ENCODE measurements around the gene NFKBIL1. TPM values are rescaled to one million over a fixed set of nuclear protein-coding genes. Genes with fewer than 3 reads are reported as not detected.

NFKBIL1 gene
- total and polyA plus RNA-seq, 4 experiments from 2014 or later = 5.7 to 13.3 (median 8.6) TPM

DNA sequence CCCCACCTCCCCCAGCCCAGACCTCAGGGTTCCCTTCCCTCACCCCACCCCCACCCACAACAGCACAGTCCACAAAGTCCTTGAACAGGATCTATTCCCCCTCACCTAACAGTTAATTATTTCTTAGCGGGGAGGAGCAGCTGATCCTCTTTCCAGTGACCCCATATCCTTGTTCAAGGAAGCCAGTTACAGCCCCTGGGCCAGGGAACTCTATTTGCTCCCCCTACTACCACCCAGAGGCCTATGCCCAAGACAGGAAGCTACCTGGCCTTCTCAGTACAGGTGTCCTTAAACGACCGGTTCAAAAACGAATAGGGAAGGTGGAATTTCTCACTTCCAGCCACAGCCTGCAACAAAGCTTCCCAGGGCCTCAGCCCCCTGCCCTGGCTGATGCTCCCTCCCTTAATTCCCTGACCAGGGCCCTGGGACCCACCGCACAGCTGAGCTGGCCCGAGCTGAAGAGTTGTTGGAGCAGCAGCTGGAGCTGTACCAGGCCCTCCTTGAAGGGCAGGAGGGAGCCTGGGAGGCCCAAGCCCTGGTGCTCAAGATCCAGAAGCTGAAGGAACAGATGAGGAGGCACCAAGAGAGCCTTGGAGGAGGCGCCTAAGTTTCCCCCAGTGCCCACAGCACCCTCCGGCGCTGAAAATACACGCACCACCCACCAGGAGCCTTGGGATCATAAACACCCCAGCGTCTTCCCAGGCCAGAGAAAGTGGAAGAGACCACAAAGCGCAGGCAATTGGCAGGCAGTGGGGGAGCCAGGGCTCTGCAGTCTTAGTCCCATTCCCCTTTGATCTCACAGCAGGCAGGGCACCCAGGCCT lies 17.9 kb upstream of the NFKBIL1 start:
- no peak overlapping the region for H3K4me3 Mint-ChIP-seq
- H3K27me3 ChIP-seq (ENCODE audit: insufficient read depth, low read length) = no peaks in the 10 kb centered on the region
- DNase-seq = no peak
- no peaks in the 10 kb centered on the region for H3K9me3 Mint-ChIP-seq
- H3K27ac Mint-ChIP-seq = no peak overlapping the region
- H3K36me3 ChIP-seq (ENCODE audit: insufficient read depth, low read length) = peaks cover 48% of the 10 kb centered on the region
- peaks cover 37 to 48% of the 10 kb centered on the region in 2 donors for H3K36me3 Mint-ChIP-seq
- H3K4me3 ChIP-seq (ENCODE audit: low read length in 2 of 2) = no peak overlapping the region
- intact Hi-C loops (cut with micrococcal nuclease) = no loop called here
- H3K27me3 Mint-ChIP-seq = no peaks in the 10 kb centered on the region
- H3K9me3 ChIP-seq (ENCODE audit: control insufficient read depth in 1 of 2, low read length in 2 of 2) = no peaks in the 10 kb centered on the region
- POLR2A ChIA-PET (ENCODE audit: partially characterized antibody) = interaction anchor here (0.8 to 5.6 kb wide), 5 partner anchors 11 to 37 kb away, joined by 3 to 38 read pairs (median 4); partner anchors contain the start of genes DDX39B and MICB
- no peak overlapping the region for H3K27ac ChIP-seq (ENCODE audit: low read depth, low read length)
- CTCF ChIA-PET (ENCODE audit: partially characterized antibody) = interaction anchor here (1.2 to 1.6 kb wide), 2 partner anchors 12 to 69 kb away, joined by 3 to 4 read pairs; no protein-coding TSS in a partner anchor
- H3K4me1 ChIP-seq (ENCODE audit: insufficient read depth, low read length) = peaks cover 3% of the 10 kb centered on the region
- H3K4me1 Mint-ChIP-seq = peaks cover 4 to 16% (median 6%) of the 10 kb centered on the region in 4 donors

DNA sequence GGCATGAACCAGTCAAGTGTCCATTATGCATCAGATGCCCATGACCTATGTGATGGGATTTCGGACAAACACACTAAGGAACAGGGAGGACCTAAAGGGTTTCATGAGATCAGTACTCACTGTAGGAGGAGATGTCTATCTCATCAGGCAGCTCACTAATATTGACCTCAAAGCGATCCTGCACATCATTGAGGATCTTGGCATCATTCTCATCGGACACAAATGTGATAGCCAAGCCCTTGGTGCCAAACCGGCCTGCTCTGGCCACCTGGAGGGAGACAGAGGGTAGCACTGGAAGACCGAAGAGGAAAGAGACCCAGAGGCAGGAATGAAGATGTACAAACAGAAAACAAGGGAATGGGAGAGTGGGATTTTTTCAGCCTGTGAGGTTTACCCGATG lies 16.7 kb upstream of the NFKBIL1 start:
- Mint-ChIP-seq H3K9me3 (no peaks in the 10 kb centered on the region), H3K4me3 (no peak overlapping the region), H3K27me3 (no peaks in the 10 kb centered on the region), H3K36me3 (peaks cover 48 to 60% of the 10 kb centered on the region in 2 donors), H3K4me1 (peaks cover 5 to 23% (median 7%) of the 10 kb centered on the region in 4 donors), H3K27ac (peak overlapping the region in 2 of 7 donors; percentile 13 to 19)
- ChIA-PET CTCF (ENCODE audit: partially characterized antibody) (interaction anchor here (1.6 kb wide), 1 partner anchor 67 kb away, joined by 5 read pairs; no protein-coding TSS in a partner anchor), POLR2A (ENCODE audit: partially characterized antibody) (no interaction called here)
- H3K36me3 ChIP-seq (ENCODE audit: insufficient read depth, low read length) = peaks cover 59% of the 10 kb centered on the region
- no peak for DNase-seq
- intact Hi-C loops (cut with micrococcal nuclease) = no loop called here
- H3K27me3 ChIP-seq (ENCODE audit: insufficient read depth, low read length) = no peaks in the 10 kb centered on the region
- no peaks in the 10 kb centered on the region for H3K9me3 ChIP-seq (ENCODE audit: control insufficient read depth in 1 of 2, low read length in 2 of 2)
- no peak overlapping the region for H3K27ac ChIP-seq (ENCODE audit: low read depth, low read length)
- peaks cover 3% of the 10 kb centered on the region for H3K4me1 ChIP-seq (ENCODE audit: insufficient read depth, low read length)
- no peak overlapping the region for H3K4me3 ChIP-seq (ENCODE audit: low read length in 2 of 2)

DNA sequence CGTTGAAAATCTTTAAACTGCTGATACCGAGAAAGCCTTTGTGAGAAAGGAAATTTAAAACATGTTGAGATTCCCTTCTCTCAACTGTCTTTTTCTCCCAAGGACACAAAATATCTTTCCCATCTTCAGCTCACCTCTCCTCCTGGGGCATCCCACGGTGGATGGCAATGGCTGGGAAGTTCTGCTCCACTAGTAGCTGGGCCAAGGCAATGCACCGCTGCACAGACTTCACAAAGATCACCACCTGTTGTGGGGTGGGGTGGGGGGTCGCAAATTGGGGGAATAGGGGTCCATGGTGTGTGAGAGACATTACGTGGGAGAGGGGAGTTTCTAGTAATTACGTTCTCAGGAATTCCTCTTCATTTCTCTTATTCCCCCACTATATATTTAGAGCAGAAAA lies 16.2 kb upstream of the NFKBIL1 start:
- CTCF ChIA-PET (ENCODE audit: partially characterized antibody) = interaction anchor here (1.6 kb wide), 1 partner anchor 67 kb away, joined by 5 read pairs; no protein-coding TSS in a partner anchor

DNA sequence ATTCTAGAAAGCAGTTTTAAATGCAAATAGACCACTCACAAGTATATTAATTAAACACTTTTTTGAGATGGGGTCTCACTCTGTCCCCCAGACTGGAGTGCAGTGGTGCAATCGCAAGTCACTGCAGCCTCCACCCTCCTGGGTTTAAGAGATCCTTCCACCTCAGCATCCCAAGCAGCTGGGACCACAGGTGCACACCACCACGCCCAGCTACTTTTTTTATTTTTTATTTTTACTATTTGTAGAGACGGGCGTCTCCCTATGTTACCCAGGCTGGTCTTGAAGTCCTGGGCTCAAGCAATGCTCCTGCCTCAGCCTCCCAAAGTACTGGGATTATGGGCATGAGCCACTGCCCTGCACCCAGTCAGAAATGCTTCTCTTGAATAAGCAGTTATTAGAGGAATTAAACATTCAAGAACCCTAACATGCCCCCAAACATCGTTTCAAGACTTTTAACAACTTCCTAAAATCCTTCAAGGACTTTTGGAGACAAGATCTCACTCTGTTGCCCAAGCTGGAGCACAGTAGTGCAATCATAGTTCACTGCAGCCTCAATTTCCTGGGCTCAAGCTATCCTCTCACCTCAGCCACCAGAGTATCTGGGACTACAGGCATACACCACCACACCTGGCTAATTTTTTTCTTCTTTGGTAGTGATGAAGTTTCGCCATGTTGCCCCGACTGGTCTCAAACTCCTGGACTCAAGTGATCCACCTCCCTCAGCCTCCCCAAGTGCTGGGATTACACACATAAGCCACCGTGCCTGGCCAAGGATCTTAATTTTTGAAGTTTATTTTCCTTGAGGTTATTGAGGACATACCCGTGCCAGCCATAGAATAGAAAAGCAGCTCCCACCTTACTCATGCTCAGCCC lies 15.4 kb upstream of the NFKBIL1 start:
- Mint-ChIP-seq H3K4me3 (no peak overlapping the region), H3K9me3 (no peaks in the 10 kb centered on the region), H3K36me3 (peaks cover 59 to 71% of the 10 kb centered on the region in 2 donors), H3K4me1 (peaks cover 10 to 31% (median 15%) of the 10 kb centered on the region in 4 donors), H3K27me3 (no peaks in the 10 kb centered on the region), H3K27ac (peak overlapping the region in 3 of 7 donors; percentile 33 to 57 (median 52))
- no peak for DNase-seq
- CTCF ChIA-PET (ENCODE audit: partially characterized antibody) = interaction anchor here (1.6 kb wide), 1 partner anchor 66 kb away, joined by 5 read pairs; no protein-coding TSS in a partner anchor
- peaks cover 71% of the 10 kb centered on the region for H3K36me3 ChIP-seq (ENCODE audit: insufficient read depth, low read length)
- H3K27me3 ChIP-seq (ENCODE audit: insufficient read depth, low read length) = no peaks in the 10 kb centered on the region
- no peaks in the 10 kb centered on the region for H3K9me3 ChIP-seq (ENCODE audit: control insufficient read depth in 1 of 2, low read length in 2 of 2)
- peaks cover 3% of the 10 kb centered on the region for H3K4me1 ChIP-seq (ENCODE audit: insufficient read depth, low read length)
- POLR2A ChIA-PET (ENCODE audit: partially characterized antibody) = interaction anchor here (2.1 kb wide), 1 partner anchor 9 kb away, joined by 12 read pairs; the partner anchor contains the start of gene DDX39B
- no peak overlapping the region for H3K4me3 ChIP-seq (ENCODE audit: low read length in 2 of 2)
- no peak overlapping the region for H3K27ac ChIP-seq (ENCODE audit: low read depth, low read length)
- intact Hi-C loops (cut with micrococcal nuclease) = no loop called here

More for the DNA sequence above, 16.2 kb upstream of the NFKBIL1 start:
- no peak overlapping the region for H3K4me3 ChIP-seq (ENCODE audit: low read length in 2 of 2)
- H3K36me3 ChIP-seq (ENCODE audit: insufficient read depth, low read length) = peaks cover 64% of the 10 kb centered on the region
- no peak for DNase-seq
- no peaks in the 10 kb centered on the region for H3K9me3 ChIP-seq (ENCODE audit: control insufficient read depth in 1 of 2, low read length in 2 of 2)
- POLR2A ChIA-PET (ENCODE audit: partially characterized antibody) = interaction anchor here (2.1 kb wide), 1 partner anchor 10 kb away, joined by 12 read pairs; the partner anchor contains the start of gene DDX39B
- peaks cover 3% of the 10 kb centered on the region for H3K4me1 ChIP-seq (ENCODE audit: insufficient read depth, low read length)
- peaks cover 10 to 26% (median 12%) of the 10 kb centered on the region in 4 donors for H3K4me1 Mint-ChIP-seq
- no peak overlapping the region for H3K4me3 Mint-ChIP-seq
- peak overlapping the region in 1 of 7 donors; percentile 25 for H3K27ac Mint-ChIP-seq
- no peaks in the 10 kb centered on the region for H3K27me3 ChIP-seq (ENCODE audit: insufficient read depth, low read length)
- H3K36me3 Mint-ChIP-seq = peaks cover 53 to 65% of the 10 kb centered on the region in 2 donors
- no peak overlapping the region for H3K27ac ChIP-seq (ENCODE audit: low read depth, low read length)
- H3K27me3 Mint-ChIP-seq = no peaks in the 10 kb centered on the region
- H3K9me3 Mint-ChIP-seq = no peaks in the 10 kb centered on the region
- intact Hi-C loops (cut with micrococcal nuclease) = no loop called here

DNA sequence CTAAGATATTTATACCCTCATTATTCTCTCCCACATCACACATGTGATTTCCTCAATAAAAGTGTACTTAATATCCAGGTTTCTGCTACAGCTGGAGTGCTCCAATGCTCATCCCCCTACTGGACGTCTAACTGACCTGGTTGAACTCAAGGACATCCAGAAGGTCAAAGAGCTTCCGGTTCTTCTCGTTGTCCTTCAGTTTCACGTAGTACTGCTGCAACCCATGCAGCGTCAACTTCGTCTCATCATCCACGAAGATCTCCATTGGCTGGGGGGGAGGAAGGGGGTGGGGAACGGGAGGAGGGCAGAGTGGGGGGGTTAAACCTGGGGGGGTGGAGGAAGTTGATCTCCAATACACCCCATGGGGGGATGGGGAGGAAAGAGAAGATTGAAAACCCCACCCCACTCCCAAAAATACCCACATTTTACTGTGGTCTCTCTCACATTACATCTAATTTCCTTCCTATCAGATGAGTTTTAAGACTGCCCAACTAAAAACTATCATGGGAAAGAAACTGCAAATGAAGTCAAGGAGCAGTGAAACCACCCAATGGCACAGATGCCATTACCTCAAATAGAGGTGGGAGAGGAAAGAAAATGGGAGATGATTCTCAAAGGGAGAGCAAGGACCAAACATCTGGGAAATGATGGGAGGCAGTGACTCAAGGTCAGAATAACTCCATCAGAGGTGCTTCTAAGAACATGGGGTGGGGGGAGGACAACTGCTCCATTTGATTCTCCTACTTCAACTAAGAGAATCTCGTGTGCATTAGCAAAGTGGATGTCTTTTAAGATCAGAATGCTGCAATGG lies 14.6 kb upstream of the NFKBIL1 start:
- Mint-ChIP-seq H3K27ac (peak overlapping the region in 5 of 7 donors; percentile 22 to 75 (median 57)), H3K27me3 (no peaks in the 10 kb centered on the region), H3K4me1 (peaks cover 12 to 37% (median 19%) of the 10 kb centered on the region in 4 donors), H3K9me3 (no peaks in the 10 kb centered on the region), H3K4me3 (no peak overlapping the region), H3K36me3 (peaks cover 63 to 76% of the 10 kb centered on the region in 2 donors)
- H3K4me1 ChIP-seq (ENCODE audit: insufficient read depth, low read length) = peaks cover 3% of the 10 kb centered on the region
- no peak overlapping the region for H3K27ac ChIP-seq (ENCODE audit: low read depth, low read length)
- ChIA-PET CTCF (ENCODE audit: partially characterized antibody) (no interaction called here), POLR2A (ENCODE audit: partially characterized antibody) (interaction anchor here (1.6 to 2.1 kb wide), 2 partner anchors 9 to 44 kb away, joined by 3 to 12 read pairs; partner anchors contain the start of gene DDX39B)
- no peaks in the 10 kb centered on the region for H3K9me3 ChIP-seq (ENCODE audit: control insufficient read depth in 1 of 2, low read length in 2 of 2)
- intact Hi-C loops (cut with micrococcal nuclease) = no loop called here
- DNase-seq = no peak
- no peak overlapping the region for H3K4me3 ChIP-seq (ENCODE audit: low read length in 2 of 2)
- H3K36me3 ChIP-seq (ENCODE audit: insufficient read depth, low read length) = peaks cover 71% of the 10 kb centered on the region
- no peaks in the 10 kb centered on the region for H3K27me3 ChIP-seq (ENCODE audit: insufficient read depth, low read length)

DNA sequence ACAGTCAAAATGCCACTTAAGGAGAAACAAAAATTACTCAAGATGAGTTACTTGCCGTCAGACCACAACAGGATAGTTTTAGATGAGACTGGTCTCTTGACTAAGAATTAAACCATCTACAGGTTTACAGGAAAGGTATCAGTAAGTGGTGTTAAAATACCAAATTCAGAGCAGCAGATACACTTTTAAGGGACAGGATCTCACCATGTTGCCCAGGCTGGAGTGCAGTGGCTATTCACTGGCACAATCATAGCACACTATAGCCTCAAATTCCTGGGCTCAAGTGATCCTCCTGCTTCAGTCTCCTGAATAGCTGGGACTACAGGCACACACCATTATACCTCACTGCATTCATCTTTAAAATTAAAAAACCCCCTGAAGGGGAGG lies 14.0 kb upstream of the NFKBIL1 start:
- Histone ChIP-seq H3K4me1 (ENCODE audit: insufficient read depth, low read length) (peaks cover 7% of the 10 kb centered on the region), H3K9me3 (ENCODE audit: control insufficient read depth in 1 of 2, low read length in 2 of 2) (no peaks in the 10 kb centered on the region), H3K4me3 (ENCODE audit: low read length in 2 of 2) (no peak overlapping the region), H3K36me3 (ENCODE audit: insufficient read depth, low read length) (peaks cover 76% of the 10 kb centered on the region), H3K27ac (ENCODE audit: low read depth, low read length) (no peak overlapping the region), H3K27me3 (ENCODE audit: insufficient read depth, low read length) (no peaks in the 10 kb centered on the region)
- peaks cover 66 to 77% of the 10 kb centered on the region in 2 donors for H3K36me3 Mint-ChIP-seq
- ChIA-PET CTCF (ENCODE audit: partially characterized antibody) (no interaction called here), POLR2A (ENCODE audit: partially characterized antibody) (interaction anchor here (1.6 kb wide), 1 partner anchor 43 kb away, joined by 3 read pairs; no protein-coding TSS in a partner anchor)
- no peak overlapping the region for H3K4me3 Mint-ChIP-seq
- no peaks in the 10 kb centered on the region for H3K9me3 Mint-ChIP-seq
- intact Hi-C loops (cut with micrococcal nuclease) = no loop called here
- DNase-seq = no peak
- peaks cover 15 to 41% (median 21%) of the 10 kb centered on the region in 4 donors for H3K4me1 Mint-ChIP-seq
- H3K27me3 Mint-ChIP-seq = no peaks in the 10 kb centered on the region
- H3K27ac Mint-ChIP-seq = peak overlapping the region in 4 of 7 donors; percentile 17 to 68 (median 62)

Measured in CD4-positive, alpha-beta memory T cell (primary cell).